ENCODE measurements around the gene FRMD4B.

- no peak for TF ChIP-seq GATA2 (IDR thresholded peaks at IDR 0.05; ENCODE audit: low read depth, low read length)
- no peak for TF ChIP-seq GATA3 (IDR thresholded peaks at IDR 0.05; ENCODE audit: low read depth, low read length)
Observed at GRCh38 chr3:69178838-69179739, 206.8 kb downstream of the FRMD4B start.
